ENCODE measurements around the gene EXOC6B.

EXOC6B gene

GRCh38 chr2:72533765-72534164, 292.1 kb downstream of the EXOC6B start:
- Histone ChIP-seq H3K4me1 (ENCODE audit: insufficient read depth, low read length) (no peaks in the 10 kb centered on the region), H3K9ac (ENCODE audit: low read depth, low read length) (no peak overlapping the region), H3K27me3 (ENCODE audit: insufficient read depth, low read length, poor library complexity) (no peaks in the 10 kb centered on the region), H3K27ac (ENCODE audit: low read length) (no peak overlapping the region), H3K79me2 (ENCODE audit: insufficient read depth, low read length) (no peaks in the 10 kb centered on the region), H3K36me3 (ENCODE audit: insufficient read depth, low read length) (no peaks in the 10 kb centered on the region), H3K4me2 (ENCODE audit: insufficient read depth, low read length) (no peak overlapping the region), H3K9me3 (ENCODE audit: insufficient read depth, low read length, severe bottlenecking) (no peaks in the 10 kb centered on the region), H4K20me1 (ENCODE audit: insufficient read depth, low read length) (no peaks in the 10 kb centered on the region), H2AFZ (ENCODE audit: low read depth, low read length) (no peak overlapping the region), H3K4me3 (ENCODE audit: low read depth in 1 of 2, low read length in 2 of 2) (no peak overlapping the region)
- ATAC-seq (ENCODE audit: insufficient read depth, low read depth) (no peak), DNase-seq (no peak)
- TF ChIP-seq CTCF (IDR thresholded peaks at IDR 0.05; ENCODE audit: borderline replicate concordance, extremely low read depth, low read length, poor library complexity, severe bottlenecking) (no peak), EZH2 (IDR thresholded peaks at IDR 0.05; ENCODE audit: borderline replicate concordance, low read depth, low read length, severe bottlenecking) (no peak)

- no peaks in the 10 kb centered on the region for H4K20me1 ChIP-seq (ENCODE audit: insufficient read depth, low read length)
- H3K36me3 ChIP-seq (ENCODE audit: insufficient read depth, low read length) = no peaks in the 10 kb centered on the region
- no peak overlapping the region for H3K4me3 ChIP-seq (ENCODE audit: low read depth in 1 of 2, low read length in 2 of 2)
- H3K9ac ChIP-seq (ENCODE audit: low read depth, low read length) = no peak overlapping the region
- TF ChIP-seq EZH2 (IDR thresholded peaks at IDR 0.05; ENCODE audit: borderline replicate concordance, low read depth, low read length, severe bottlenecking) = no peak
- no peak for TF ChIP-seq CTCF (IDR thresholded peaks at IDR 0.05; ENCODE audit: borderline replicate concordance, extremely low read depth, low read length, poor library complexity, severe bottlenecking)
- H2AFZ ChIP-seq (ENCODE audit: low read depth, low read length) = no peak overlapping the region
- no peaks in the 10 kb centered on the region for H3K27me3 ChIP-seq (ENCODE audit: insufficient read depth, low read length, poor library complexity)
- H3K4me1 ChIP-seq (ENCODE audit: insufficient read depth, low read length) = no peaks in the 10 kb centered on the region
- DNase-seq (no peak), ATAC-seq (ENCODE audit: insufficient read depth, low read depth) (no peak)
- no peak overlapping the region for H3K27ac ChIP-seq (ENCODE audit: low read length)
- no peaks in the 10 kb centered on the region for H3K79me2 ChIP-seq (ENCODE audit: insufficient read depth, low read length)
- H3K4me2 ChIP-seq (ENCODE audit: insufficient read depth, low read length) = no peak overlapping the region
- no peaks in the 10 kb centered on the region for H3K9me3 ChIP-seq (ENCODE audit: insufficient read depth, low read length, severe bottlenecking)
Observed at GRCh38 chr2:72527424-72527823, 298.4 kb downstream of the EXOC6B start.

- H3K27me3 ChIP-seq (ENCODE audit: insufficient read depth, low read length, poor library complexity) = no peaks in the 10 kb centered on the region
- H3K36me3 ChIP-seq (ENCODE audit: insufficient read depth, low read length) = no peaks in the 10 kb centered on the region
- no peaks in the 10 kb centered on the region for H3K79me2 ChIP-seq (ENCODE audit: insufficient read depth, low read length)
- no peaks in the 10 kb centered on the region for H3K4me1 ChIP-seq (ENCODE audit: insufficient read depth, low read length)
- no peak overlapping the region for H3K27ac ChIP-seq (ENCODE audit: low read length)
- H2AFZ ChIP-seq (ENCODE audit: low read depth, low read length) = no peak overlapping the region
- no peaks in the 10 kb centered on the region for H4K20me1 ChIP-seq (ENCODE audit: insufficient read depth, low read length)
- DNase-seq = no peak
- no peak for ATAC-seq (ENCODE audit: insufficient read depth, low read depth)
- H3K9me3 ChIP-seq (ENCODE audit: insufficient read depth, low read length, severe bottlenecking) = no peaks in the 10 kb centered on the region
- TF ChIP-seq CTCF (IDR thresholded peaks at IDR 0.05; ENCODE audit: borderline replicate concordance, extremely low read depth, low read length, poor library complexity, severe bottlenecking) (no peak), EZH2 (IDR thresholded peaks at IDR 0.05; ENCODE audit: borderline replicate concordance, low read depth, low read length, severe bottlenecking) (no peak)
- no peak overlapping the region for H3K4me2 ChIP-seq (ENCODE audit: insufficient read depth, low read length)
- no peak overlapping the region for H3K9ac ChIP-seq (ENCODE audit: low read depth, low read length)
- no peak overlapping the region for H3K4me3 ChIP-seq (ENCODE audit: low read depth in 1 of 2, low read length in 2 of 2)
Observed at GRCh38 chr2:72526623-72527022, 299.2 kb downstream of the EXOC6B start.

GRCh38 chr2:72524071-72524470, 301.8 kb downstream of the EXOC6B start:
- Histone ChIP-seq H3K4me1 (ENCODE audit: insufficient read depth, low read length) (no peaks in the 10 kb centered on the region), H3K79me2 (ENCODE audit: insufficient read depth, low read length) (no peaks in the 10 kb centered on the region), H2AFZ (ENCODE audit: low read depth, low read length) (no peak overlapping the region), H3K9me3 (ENCODE audit: insufficient read depth, low read length, severe bottlenecking) (no peaks in the 10 kb centered on the region), H3K27ac (ENCODE audit: low read length) (no peak overlapping the region), H3K4me3 (ENCODE audit: low read depth in 1 of 2, low read length in 2 of 2) (no peak overlapping the region), H4K20me1 (ENCODE audit: insufficient read depth, low read length) (no peaks in the 10 kb centered on the region), H3K36me3 (ENCODE audit: insufficient read depth, low read length) (no peaks in the 10 kb centered on the region), H3K27me3 (ENCODE audit: insufficient read depth, low read length, poor library complexity) (no peaks in the 10 kb centered on the region), H3K4me2 (ENCODE audit: insufficient read depth, low read length) (no peak overlapping the region), H3K9ac (ENCODE audit: low read depth, low read length) (no peak overlapping the region)
- no peak for DNase-seq
- no peak for ATAC-seq (ENCODE audit: insufficient read depth, low read depth)
- TF ChIP-seq EZH2 (IDR thresholded peaks at IDR 0.05; ENCODE audit: borderline replicate concordance, low read depth, low read length, severe bottlenecking) (no peak), CTCF (IDR thresholded peaks at IDR 0.05; ENCODE audit: borderline replicate concordance, extremely low read depth, low read length, poor library complexity, severe bottlenecking) (no peak)
